NOMO-1 treated with dmso at 0.1 percent for 144 hours (cell line): ENCODE data around the gene ABRACL.
"Not testable (repeated sequence)": the region's sequence is repeated elsewhere in the genome, so short reads cannot be mapped to it uniquely, and the experiment has no call there.

Source experiments
- DNase-seq: peaks from one replicate; lab custom pipeline; 2025; ENCODE audit not compliant: unreplicated experiment; lab: John Stamatoyannopoulos, UW

The ABRACL gene

GRCh38 chr6:139010674-139011073 lies 17.9 kb upstream of the ABRACL start:
- DNase-seq: no peak

- DNase-seq: no peak
These were observed 16.6 kb upstream of the ABRACL start for GRCh38 chr6:139011980-139012379.

GRCh38 chr6:139013185-139013800 lies 15.3 kb upstream of the ABRACL start:
- DNase-seq: no peak

- no peak for DNase-seq
These were observed 13.6 kb upstream of the ABRACL start for GRCh38 chr6:139014945-139015344.

- peak; percentile 60 for DNase-seq
These were observed 12.0 kb upstream of the ABRACL start for GRCh38 chr6:139016337-139017213.

GRCh38 chr6:139017227-139017626 lies 11.3 kb upstream of the ABRACL start:
- DNase-seq: no peak

- DNase-seq: peak; percentile 12
These were observed 8.8 kb upstream of the ABRACL start for GRCh38 chr6:139019722-139020121.

- DNase-seq: no peak
These were observed 7.9 kb upstream of the ABRACL start for GRCh38 chr6:139020689-139021088.

GRCh38 chr6:139025416-139025815 lies 3.1 kb upstream of the ABRACL start:
- DNase-seq: peak; percentile 25

GRCh38 chr6:139027620-139028182 lies 844 bp upstream of the ABRACL start:
- peak; percentile 26 for DNase-seq

GRCh38 chr6:139028215-139028657 lies 309 bp upstream of the ABRACL start:
- DNase-seq: no peak

- peak; percentile 8 for DNase-seq
These were observed 1.1 kb downstream of the ABRACL start for GRCh38 chr6:139029470-139030227.

GRCh38 chr6:139030228-139030963 lies 1.9 kb downstream of the ABRACL start:
- peak; percentile 45 for DNase-seq

GRCh38 chr6:139037490-139037889 lies 8.9 kb downstream of the ABRACL start:
- DNase-seq: no peak

- DNase-seq: no peak
These were observed 15.7 kb downstream of the ABRACL start for GRCh38 chr6:139044250-139044649.

- DNase-seq: no peak
These were observed 19.1 kb downstream of the ABRACL start for GRCh38 chr6:139047677-139048076.

GRCh38 chr6:139048912-139049311 lies 20.4 kb downstream of the ABRACL start:
- DNase-seq: not testable (repeated sequence)

- not testable (repeated sequence) for DNase-seq
These were observed 21.7 kb downstream of the ABRACL start for GRCh38 chr6:139050131-139050769.

- DNase-seq: no peak
These were observed 22.3 kb downstream of the ABRACL start for GRCh38 chr6:139050770-139051313.
